ENCODE results near the gene FAT4.

The FAT4 gene

GRCh38 chr4:125317525-125317877 is 2.7 kb downstream of the FAT4 start:
- DNase-seq = peak; percentile 56

- no peak for DNase-seq
Measured at GRCh38 chr4:125319311-125319710, 4.6 kb downstream of the FAT4 start.

- DNase-seq = peak; percentile 72
Measured at GRCh38 chr4:125321709-125322365, 7.1 kb downstream of the FAT4 start.

- DNase-seq = peak; percentile 69
Measured at GRCh38 chr4:125322366-125322730, 7.6 kb downstream of the FAT4 start.

GRCh38 chr4:125323654-125324053 is 8.9 kb downstream of the FAT4 start:
- DNase-seq = peak; percentile 71

GRCh38 chr4:125325733-125326132 is 11.0 kb downstream of the FAT4 start:
- no peak for DNase-seq

- no peak for DNase-seq
Measured at GRCh38 chr4:125331116-125331515, 16.4 kb downstream of the FAT4 start.

GRCh38 chr4:125334926-125335325 is 20.2 kb downstream of the FAT4 start:
- no peak for DNase-seq

- no peak for DNase-seq
Measured at GRCh38 chr4:125338814-125339213, 24.1 kb downstream of the FAT4 start.

GRCh38 chr4:125344198-125344597 is 29.4 kb downstream of the FAT4 start:
- DNase-seq = no peak

- DNase-seq = no peak
Measured at GRCh38 chr4:125346616-125347015, 31.9 kb downstream of the FAT4 start.

- DNase-seq = no peak
Measured at GRCh38 chr4:125350470-125351135, 35.8 kb downstream of the FAT4 start.

GRCh38 chr4:125352521-125352920 is 37.8 kb downstream of the FAT4 start:
- no peak for DNase-seq

- DNase-seq = no peak
Measured at GRCh38 chr4:125353131-125353530, 38.4 kb downstream of the FAT4 start.

GRCh38 chr4:125355791-125356190 is 41.0 kb downstream of the FAT4 start:
- no peak for DNase-seq

GRCh38 chr4:125357675-125358074 is 42.9 kb downstream of the FAT4 start:
- DNase-seq = no peak

GRCh38 chr4:125358453-125358852 is 43.7 kb downstream of the FAT4 start:
- DNase-seq = no peak

- no peak for DNase-seq
Measured at GRCh38 chr4:125359363-125359762, 44.6 kb downstream of the FAT4 start.

- DNase-seq = no peak
Measured at GRCh38 chr4:125359960-125360634, 45.3 kb downstream of the FAT4 start.

- no peak for DNase-seq
Measured at GRCh38 chr4:125360727-125361126, 46.0 kb downstream of the FAT4 start.

All from fibroblast of skin of back (primary cell).